Endothelial cell of umbilical vein (primary cell): Measurements from ENCODE around the gene SLC41A3.

Source experiments
- CTCF ChIP-seq, 2 donors: IDR thresholded peaks; 1 replicate in 1 of 2; 2 replicates in 1 of 2; pipeline ENCODE4 v1.5.1; 2011; ENCODE audit warnings: low read length in 2 of 2, mild to moderate bottlenecking in 2 of 2, moderate library complexity in 2 of 2, control low read depth in 1 of 2, inconsistent platforms in 1 of 2, low read depth in 1 of 2; ENCODE audit not compliant: insufficient read depth in 1 of 2; ENCODE audit errors: extremely low read depth in 1 of 2
- EZH2 ChIP-seq: IDR thresholded peaks from 2 replicates; pipeline ENCODE4 v1.6.1; 2012; ENCODE audit warnings: borderline replicate concordance, low read depth, mild to moderate bottlenecking, moderate library complexity, low read length, inconsistent platforms; ENCODE audit not compliant: severe bottlenecking
- FOS ChIP-seq: IDR thresholded peaks from 2 replicates; pipeline ENCODE4 v1.6.1; 2011; ENCODE audit warnings: mild to moderate bottlenecking, low read length, moderate library complexity, borderline replicate concordance; ENCODE audit not compliant: insufficient read depth
- GATA2 ChIP-seq: IDR thresholded peaks from 2 replicates; pipeline ENCODE4 v1.7.0; 2011; ENCODE audit warnings: low read depth, mild to moderate bottlenecking, moderate library complexity, mixed read lengths, low read length; ENCODE audit not compliant: insufficient read length, insufficient read depth
- JUN ChIP-seq: IDR thresholded peaks from 2 replicates; pipeline ENCODE4 v1.6.1; 2011; ENCODE audit warnings: borderline replicate concordance, low read depth; ENCODE audit not compliant: insufficient read length, insufficient read depth
- MAX ChIP-seq: IDR thresholded peaks from 2 replicates; pipeline ENCODE4 v1.6.1; 2011; ENCODE audit not compliant: insufficient read depth, insufficient read length
- POLR2A ChIP-seq: IDR thresholded peaks from 2 replicates; pipeline ENCODE4 v1.6.1; 2012; ENCODE audit warnings: low read depth, mild to moderate bottlenecking, control low read depth, low read length
- POLR2AphosphoS5 ChIP-seq: IDR thresholded peaks from 2 replicates; pipeline ENCODE4 v1.6.1; 2012; ENCODE audit warnings: low read depth, mild to moderate bottlenecking, control low read depth, low read length, moderate library complexity; ENCODE audit not compliant: insufficient read depth

GRCh38 chr3:126036056-126036549 is 47.8 kb downstream of the SLC41A3 start:
- TF ChIP-seq CTCF (IDR thresholded peaks at IDR 0.05; ENCODE audit: extremely low read depth in 1 of 2, insufficient read depth in 1 of 2, low read depth in 1 of 2, low read length in 2 of 2): no peak
- no peak for TF ChIP-seq POLR2AphosphoS5
- no peak for TF ChIP-seq EZH2
- TF ChIP-seq POLR2A: no peak
- no peak for TF ChIP-seq GATA2
- TF ChIP-seq FOS: no peak
- no peak for TF ChIP-seq JUN
- TF ChIP-seq MAX: no peak
